22Rv1 (cell line): ENCODE data around the gene NTPCR.

Experiments used
- H3K27ac ChIP-seq: fragments of 450-650 bp; 2 replicates; pipeline ENCODE4 v1.5.1; 2017
- ZFX ChIP-seq: fragments of 450-650 bp; IDR thresholded peaks from 2 replicates; pipeline ENCODE4 v1.6.1; 2017; ENCODE audit warnings: antibody characterized with exemption, borderline replicate concordance
- TF ChIP-seq, protein P1 (sequence below): fragments of 450-650 bp; IDR thresholded peaks from 2 replicates; pipeline ENCODE4 v1.5.1; 2017; ENCODE audit warnings: mild to moderate bottlenecking

NTPCR gene

DNA sequence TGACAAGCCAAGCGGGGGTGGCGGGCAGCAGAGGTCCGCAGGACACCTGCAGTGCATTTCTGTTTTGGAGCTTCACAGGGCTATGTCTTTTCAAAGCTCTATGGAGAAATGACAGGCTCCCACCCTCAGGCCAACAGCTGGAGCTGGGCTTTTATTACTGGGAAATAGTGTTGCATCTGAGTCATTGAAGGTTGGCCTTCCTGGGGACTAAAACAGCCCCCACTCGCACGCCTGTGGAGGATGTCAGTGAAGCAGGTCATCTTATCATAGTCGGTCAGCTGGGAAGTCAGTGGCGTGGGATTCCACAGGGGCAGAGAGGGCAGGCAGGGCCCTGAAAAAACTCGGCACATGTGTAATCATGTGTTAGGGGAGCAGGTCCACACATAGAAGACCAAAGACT, 55.3 kb downstream of the NTPCR start:
- H3K27ac ChIP-seq, result no peak overlapping the region
- TF ChIP-seq ZFX, result no peak
- TF ChIP-seq, protein P1, sequence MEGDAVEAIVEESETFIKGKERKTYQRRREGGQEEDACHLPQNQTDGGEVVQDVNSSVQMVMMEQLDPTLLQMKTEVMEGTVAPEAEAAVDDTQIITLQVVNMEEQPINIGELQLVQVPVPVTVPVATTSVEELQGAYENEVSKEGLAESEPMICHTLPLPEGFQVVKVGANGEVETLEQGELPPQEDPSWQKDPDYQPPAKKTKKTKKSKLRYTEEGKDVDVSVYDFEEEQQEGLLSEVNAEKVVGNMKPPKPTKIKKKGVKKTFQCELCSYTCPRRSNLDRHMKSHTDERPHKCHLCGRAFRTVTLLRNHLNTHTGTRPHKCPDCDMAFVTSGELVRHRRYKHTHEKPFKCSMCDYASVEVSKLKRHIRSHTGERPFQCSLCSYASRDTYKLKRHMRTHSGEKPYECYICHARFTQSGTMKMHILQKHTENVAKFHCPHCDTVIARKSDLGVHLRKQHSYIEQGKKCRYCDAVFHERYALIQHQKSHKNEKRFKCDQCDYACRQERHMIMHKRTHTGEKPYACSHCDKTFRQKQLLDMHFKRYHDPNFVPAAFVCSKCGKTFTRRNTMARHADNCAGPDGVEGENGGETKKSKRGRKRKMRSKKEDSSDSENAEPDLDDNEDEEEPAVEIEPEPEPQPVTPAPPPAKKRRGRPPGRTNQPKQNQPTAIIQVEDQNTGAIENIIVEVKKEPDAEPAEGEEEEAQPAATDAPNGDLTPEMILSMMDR, result no peak

DNA sequence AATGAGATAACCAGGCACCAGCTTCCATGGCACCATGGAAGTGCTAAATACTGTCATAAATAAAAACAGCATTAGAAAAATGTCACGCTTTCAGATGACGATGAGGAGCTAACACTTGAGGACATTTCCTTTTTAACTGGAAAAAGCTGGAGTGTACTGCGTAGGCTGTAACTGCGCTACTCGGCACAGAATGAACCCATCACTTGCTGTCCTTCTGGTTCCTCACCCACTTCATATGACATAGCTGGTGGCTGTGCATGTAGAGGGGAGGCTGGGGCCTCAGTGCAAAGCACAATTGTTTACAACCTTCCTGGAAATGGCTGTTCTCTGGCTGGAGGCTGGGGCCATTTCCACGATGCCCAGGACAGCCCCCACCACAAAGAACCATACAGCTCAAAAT, 55.7 kb downstream of the NTPCR start:
- H3K27ac ChIP-seq, result no peak overlapping the region
- TF ChIP-seq, protein P1, result no peak
- TF ChIP-seq ZFX, result no peak

DNA sequence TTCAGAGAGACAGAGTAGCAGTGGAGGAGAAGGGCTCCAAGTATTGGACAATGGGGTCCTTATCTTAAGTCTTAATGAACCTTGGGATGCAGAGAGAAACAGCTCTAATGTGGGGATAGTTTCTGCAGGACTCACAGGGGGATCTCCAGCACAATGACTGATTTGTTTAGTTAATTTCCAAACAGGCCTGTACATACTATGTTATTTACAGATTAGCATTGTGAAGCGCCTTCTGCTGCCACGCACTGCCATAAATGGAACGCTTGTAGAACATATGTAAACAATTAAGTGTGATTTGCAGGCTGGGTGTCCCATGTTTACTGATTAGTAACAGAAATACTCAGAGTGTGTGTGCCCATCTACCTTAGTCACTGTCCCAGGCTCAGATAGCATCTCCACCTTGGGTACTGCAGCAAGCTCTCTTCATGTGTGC, 56.1 kb downstream of the NTPCR start:
- TF ChIP-seq, protein P1, result no peak
- no peak for TF ChIP-seq ZFX
- H3K27ac ChIP-seq, result no peak overlapping the region

DNA sequence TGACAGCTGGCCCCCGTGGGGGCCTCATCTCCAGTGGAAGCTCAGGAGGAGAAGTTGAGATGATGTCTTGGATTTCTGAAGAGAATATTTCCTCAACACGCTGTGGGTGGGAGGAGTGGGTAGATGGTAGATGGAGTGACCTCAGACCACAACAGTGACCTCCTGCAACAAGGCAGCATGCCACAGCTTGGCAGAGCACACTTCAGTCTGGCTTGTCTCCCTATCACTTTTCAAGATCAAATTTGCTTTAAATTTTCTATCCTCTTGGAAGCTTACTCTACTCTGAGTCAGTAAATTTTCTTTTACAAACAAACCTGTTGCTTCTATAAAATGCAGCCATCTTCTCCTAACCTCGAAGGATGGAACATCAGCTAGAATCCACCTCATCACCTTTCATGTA, 59.7 kb downstream of the NTPCR start:
- H3K27ac ChIP-seq, result no peak overlapping the region
- TF ChIP-seq ZFX, result no peak
- TF ChIP-seq, protein P1, result no peak

DNA sequence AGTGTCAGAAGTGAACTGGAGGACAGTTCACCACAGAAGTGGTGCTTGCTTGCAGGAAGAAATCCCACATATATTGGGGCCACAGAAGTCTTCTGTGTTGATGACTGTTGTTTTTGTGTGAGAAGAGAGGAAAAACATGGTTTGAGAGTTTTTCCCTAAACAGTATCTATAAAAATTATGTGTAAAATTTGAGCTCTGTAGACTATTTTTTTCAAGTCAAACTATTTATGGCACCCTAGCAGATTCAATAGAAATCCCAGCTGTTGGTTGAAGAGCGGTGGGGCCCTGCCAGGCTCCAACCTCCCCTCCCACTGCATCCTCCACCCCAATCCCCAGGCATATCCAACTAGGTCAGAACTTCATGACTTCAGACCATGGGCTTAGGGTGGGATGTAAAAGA, 61.6 kb downstream of the NTPCR start:
- H3K27ac ChIP-seq, result no peak overlapping the region
- TF ChIP-seq, protein P1, result no peak
- no peak for TF ChIP-seq ZFX

DNA sequence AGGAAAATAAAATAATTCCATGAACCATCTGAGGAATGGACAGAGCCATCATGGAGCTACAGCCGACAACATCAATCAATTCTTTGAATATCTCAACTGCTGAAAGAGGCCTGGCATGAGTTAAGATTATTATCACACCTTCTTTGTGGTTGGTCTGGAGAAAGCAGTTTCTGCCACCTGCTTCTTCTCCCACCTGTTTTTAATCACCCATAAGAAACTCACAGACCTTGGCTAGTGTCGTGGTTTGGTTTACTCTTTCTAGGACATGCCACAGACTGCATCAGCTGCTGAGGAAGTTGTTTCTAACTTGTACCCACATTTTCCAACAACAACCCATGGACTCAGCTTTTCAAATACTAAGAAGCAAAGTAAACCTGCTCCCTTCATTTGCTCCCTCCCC, 65.6 kb downstream of the NTPCR start:
- TF ChIP-seq, protein P1, result no peak
- TF ChIP-seq ZFX, result no peak
- no peak overlapping the region for H3K27ac ChIP-seq

DNA sequence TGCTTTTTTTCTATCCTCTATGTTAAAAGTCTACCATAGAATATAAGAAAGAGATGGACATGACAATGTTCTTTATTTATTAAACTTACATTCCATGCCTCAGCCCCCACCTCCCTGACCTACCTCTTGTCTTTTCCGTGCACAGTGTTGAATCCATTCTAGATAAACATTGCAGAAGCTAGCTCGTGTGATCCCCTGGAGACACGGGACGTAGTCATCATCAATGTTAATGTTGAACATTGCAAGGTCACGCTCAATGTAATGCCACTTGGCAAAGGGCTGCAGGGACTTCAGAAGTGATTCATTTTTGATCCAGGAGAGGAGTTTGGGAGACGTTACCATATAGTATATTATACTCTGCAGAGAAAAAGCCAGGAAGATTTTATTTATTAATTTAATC, 66.4 kb downstream of the NTPCR start:
- TF ChIP-seq, protein P1, result no peak
- no peak for TF ChIP-seq ZFX
- no peak overlapping the region for H3K27ac ChIP-seq
